ENCODE results near the gene PCP2.

The PCP2 gene

DNA sequence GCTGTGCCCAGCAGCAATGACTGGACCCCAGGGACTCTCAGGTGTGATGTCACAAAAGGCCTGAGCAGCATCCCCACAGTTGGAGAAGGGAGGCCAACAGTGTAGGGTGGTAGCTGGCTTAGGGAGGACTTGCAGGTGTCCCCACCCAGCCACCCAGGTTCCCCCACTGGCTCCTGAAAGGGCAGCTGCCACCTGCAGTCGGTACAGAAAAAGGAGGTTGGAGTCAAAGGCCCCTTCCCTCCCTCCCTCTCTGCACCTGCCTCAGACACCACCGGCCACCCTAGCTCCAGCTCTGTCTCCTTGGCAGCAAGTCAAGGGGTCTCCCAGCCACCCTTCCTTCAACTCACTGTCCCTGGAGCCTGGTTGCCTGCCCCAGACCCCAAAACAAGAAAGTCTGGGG, at the start of gene PCP2:
PCP2 (minus strand) TSS at position 22 of the 400 bp plus-strand sequence. CDS start 262 bp downstream, outside the sequence.
- peak within 1 kb of the TSS; percentile 42 to 67 (median 56) for H3K4me3 Mint-ChIP-seq
- TF ChIP-seq CTCF (IDR thresholded peaks at IDR 0.05; ENCODE audit: unreplicated experiment in 3 of 3) = no peak
- peaks cover 16% of the 10 kb centered on the region for H3K4me1 Mint-ChIP-seq
- peaks cover 33% of the 10 kb centered on the region for H3K27me3 Mint-ChIP-seq (ENCODE audit: low read depth)
- H3K27ac Mint-ChIP-seq = no peak within 1 kb of the TSS
- H3K9me3 Mint-ChIP-seq = no peaks in the 10 kb centered on the region
- H3K36me3 Mint-ChIP-seq (ENCODE audit: low read depth) = peaks cover 4% of the 10 kb centered on the region

- Mint-ChIP-seq H3K4me3 (peak overlapping the region; percentile 92 to 94 (median 93)), H3K36me3 (ENCODE audit: low read depth) (peaks cover 19% of the 10 kb centered on the region), H3K27me3 (ENCODE audit: low read depth) (peaks cover 5% of the 10 kb centered on the region), H3K27ac (peak overlapping the region in 1 of 3 experiments; percentile 72), H3K9me3 (no peaks in the 10 kb centered on the region), H3K4me1 (peaks cover 6% of the 10 kb centered on the region)
- TF ChIP-seq CTCF (IDR thresholded peaks at IDR 0.05; ENCODE audit: unreplicated experiment in 3 of 3) = no peak
These were observed 48.8 kb upstream of the PCP2 start for GRCh38 chr19:7682175-7682855.

GRCh38 chr19:7681340-7682174, 48.0 kb upstream of the PCP2 start:
- Mint-ChIP-seq H3K27ac (peak overlapping the region; percentile 58 to 83 (median 72)), H3K9me3 (no peaks in the 10 kb centered on the region), H3K27me3 (ENCODE audit: low read depth) (peaks cover 11% of the 10 kb centered on the region), H3K36me3 (ENCODE audit: low read depth) (peaks cover 19% of the 10 kb centered on the region), H3K4me3 (peak overlapping the region; percentile 92 to 94 (median 93)), H3K4me1 (peaks cover 6% of the 10 kb centered on the region)
- peak; percentile 29 to 42 (median 40) for TF ChIP-seq CTCF (IDR thresholded peaks at IDR 0.05; ENCODE audit: unreplicated experiment in 3 of 3)

DNA sequence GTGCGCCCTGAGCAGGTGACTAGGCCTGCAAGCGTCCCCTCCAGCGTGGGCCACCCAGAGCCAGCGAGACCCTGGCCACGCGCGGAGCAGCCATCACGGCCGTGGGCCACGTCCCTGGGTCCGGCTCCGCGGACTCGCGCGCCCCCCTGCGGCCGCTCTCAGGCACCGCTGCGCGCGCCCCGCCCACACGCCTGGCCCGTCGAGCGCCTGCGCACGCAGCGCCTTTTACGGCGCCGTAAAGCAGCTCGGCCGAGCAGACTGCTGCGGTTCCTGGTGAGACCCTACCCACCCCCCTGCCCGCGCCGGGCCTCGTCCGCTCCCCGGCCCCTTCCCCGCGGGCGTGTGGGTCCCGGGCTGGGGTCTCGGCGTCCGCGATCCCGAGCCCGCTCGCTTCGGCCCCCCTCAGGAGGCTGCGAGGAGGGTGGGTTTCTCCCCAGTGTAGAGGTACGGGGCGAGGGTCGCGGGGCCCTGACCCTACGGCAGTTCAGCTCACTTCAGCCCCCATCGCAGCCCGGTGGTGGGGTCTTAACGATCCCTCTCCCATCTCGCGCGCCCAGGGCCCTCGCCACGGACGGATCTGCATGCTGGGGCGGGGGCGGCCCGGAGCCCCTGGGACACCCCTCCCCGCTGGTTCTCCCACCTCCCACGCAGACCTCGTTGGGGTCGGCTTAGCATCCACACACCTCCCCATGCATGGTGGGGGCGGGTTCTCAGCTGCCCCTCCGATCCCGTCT, 47.3 kb upstream of the PCP2 start, which contains the start of gene TRAPPC5:
TRAPPC5 (plus strand) TSS at position 228 of the 734 bp plus-strand sequence. CDS start 1,421 bp downstream, outside the sequence.
- H3K27me3 Mint-ChIP-seq (ENCODE audit: low read depth) = peaks cover 19% of the 10 kb centered on the region
- H3K4me1 Mint-ChIP-seq = peaks cover 6% of the 10 kb centered on the region
- H3K36me3 Mint-ChIP-seq (ENCODE audit: low read depth) = peaks cover 19% of the 10 kb centered on the region
- H3K9me3 Mint-ChIP-seq = no peaks in the 10 kb centered on the region
- H3K4me3 Mint-ChIP-seq = peak within 1 kb of the TSS; percentile 92 to 94 (median 93)
- TF ChIP-seq CTCF (IDR thresholded peaks at IDR 0.05; ENCODE audit: unreplicated experiment in 3 of 3) = peak; percentile 97 to 99 (median 98)
- peak within 1 kb of the TSS; percentile 58 to 83 (median 72) for H3K27ac Mint-ChIP-seq

DNA sequence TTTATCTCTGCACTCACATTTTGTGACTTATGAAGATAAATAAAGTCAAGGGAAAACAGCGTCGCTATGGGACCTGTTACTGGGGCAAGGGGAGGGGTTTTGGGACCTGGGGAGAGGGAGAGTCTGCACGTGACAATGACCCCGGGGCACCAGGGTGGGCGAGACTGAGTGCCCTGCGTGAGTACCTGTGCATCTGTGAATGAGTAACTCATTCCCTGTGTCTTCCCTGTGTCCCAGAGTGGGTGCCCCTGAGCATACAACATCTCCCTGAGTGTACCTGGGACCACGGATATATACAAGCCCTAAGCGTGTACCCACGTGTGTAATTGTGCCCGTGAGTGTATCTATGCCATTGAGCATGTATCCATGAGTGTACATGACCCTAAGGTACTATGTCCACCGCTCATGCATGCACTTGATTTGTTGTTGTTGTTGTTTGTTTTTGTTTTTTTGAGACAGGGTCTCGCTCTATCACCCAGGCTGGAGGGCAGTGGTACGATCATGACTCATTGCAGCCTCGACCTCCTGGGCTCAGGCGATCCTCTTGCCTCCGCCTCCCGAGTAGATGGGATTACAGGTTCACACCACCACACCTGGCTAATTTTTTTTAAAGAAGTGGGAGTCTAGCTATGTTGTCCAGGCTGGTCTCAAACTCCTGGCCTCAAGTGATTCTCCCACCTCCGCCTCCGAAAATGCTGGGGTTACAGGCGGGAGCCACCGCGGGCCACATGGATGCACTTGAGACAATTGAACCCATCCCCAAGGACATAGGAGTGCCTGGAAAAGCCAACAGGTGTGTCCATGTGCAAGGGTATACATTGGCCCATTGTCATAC, 46.5 kb upstream of the PCP2 start:
- Mint-ChIP-seq H3K27me3 (ENCODE audit: low read depth) (peaks cover 20% of the 10 kb centered on the region), H3K9me3 (no peaks in the 10 kb centered on the region), H3K36me3 (ENCODE audit: low read depth) (peaks cover 15% of the 10 kb centered on the region), H3K4me1 (peaks cover 6% of the 10 kb centered on the region), H3K4me3 (peak overlapping the region; percentile 83 to 94 (median 85)), H3K27ac (peak overlapping the region in 1 of 3 experiments; percentile 8)
- TF ChIP-seq CTCF (IDR thresholded peaks at IDR 0.05; ENCODE audit: unreplicated experiment in 3 of 3) = no peak

All from nephron (organoid).